KG1 (cell line): ENCODE results near the gene CDH11.

Experiments used
- DNase-seq: peaks from one replicate; lab custom pipeline; 2025; lab: John Stamatoyannopoulos, UW

The CDH11 gene

GRCh38 chr16:65032387-65032786 is 89.5 kb downstream of the CDH11 start:
- no peak for DNase-seq

- no peak for DNase-seq
Observed at GRCh38 chr16:65024767-65025178, 97.1 kb downstream of the CDH11 start.

- no peak for DNase-seq
Observed at GRCh38 chr16:65023802-65024201, 98.1 kb downstream of the CDH11 start.

DNA sequence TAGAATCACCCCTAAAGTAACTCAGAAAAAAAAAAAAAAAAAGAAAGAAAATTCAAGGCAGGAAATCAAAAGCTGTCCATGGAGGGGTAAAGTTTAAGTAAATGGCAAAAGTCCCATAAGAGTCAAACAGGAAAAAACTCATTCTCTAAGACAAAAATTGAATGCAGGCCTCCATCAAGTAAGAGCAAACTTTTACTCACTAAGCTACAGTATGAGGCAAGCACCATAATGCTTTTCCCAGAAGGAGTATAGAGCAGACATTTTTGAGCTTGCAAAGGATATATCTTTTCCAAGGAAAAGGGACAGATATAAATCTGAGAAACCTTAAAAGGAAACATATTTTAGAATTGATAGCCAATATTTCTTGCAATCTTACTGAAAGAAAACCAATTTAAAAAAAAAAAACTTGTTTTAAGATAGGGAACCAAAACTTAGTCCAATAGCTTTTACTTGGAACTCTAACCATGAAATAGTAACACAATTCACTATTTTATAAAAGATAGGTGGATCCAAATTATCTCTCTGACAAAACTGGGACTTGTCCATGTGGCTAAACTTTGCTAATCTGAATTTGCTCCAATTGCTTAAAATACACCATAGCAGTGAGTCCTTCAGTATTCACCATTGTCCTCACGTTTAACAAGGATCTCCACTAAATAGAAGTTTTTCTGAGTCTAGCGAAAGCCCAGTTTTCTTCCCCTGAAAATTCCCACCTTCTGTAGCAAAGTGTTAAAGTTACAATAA is 99.8 kb downstream of the CDH11 start:
- no peak for DNase-seq

GRCh38 chr16:65016754-65017153 is 105.1 kb downstream of the CDH11 start:
- DNase-seq, result no peak

DNA sequence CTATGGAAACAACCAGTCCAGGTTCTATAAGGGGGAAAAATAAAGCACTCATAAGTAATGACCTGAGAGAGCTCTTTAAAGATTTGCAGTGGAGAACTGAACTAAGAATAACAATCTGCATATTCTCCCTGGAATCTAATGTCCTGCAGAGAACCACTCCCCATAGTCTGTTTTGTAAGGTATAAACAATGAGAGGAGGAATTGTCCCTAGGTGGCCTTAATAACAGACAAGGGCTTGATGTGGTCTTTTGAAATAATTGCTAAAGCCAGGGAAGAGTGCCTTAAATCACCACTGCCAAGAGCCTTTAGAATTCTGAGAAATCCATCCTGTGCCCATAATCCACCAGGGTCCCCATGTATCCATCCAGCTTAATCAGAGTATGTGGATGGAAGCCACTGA is 106.3 kb downstream of the CDH11 start:
- DNase-seq, result no peak

DNA sequence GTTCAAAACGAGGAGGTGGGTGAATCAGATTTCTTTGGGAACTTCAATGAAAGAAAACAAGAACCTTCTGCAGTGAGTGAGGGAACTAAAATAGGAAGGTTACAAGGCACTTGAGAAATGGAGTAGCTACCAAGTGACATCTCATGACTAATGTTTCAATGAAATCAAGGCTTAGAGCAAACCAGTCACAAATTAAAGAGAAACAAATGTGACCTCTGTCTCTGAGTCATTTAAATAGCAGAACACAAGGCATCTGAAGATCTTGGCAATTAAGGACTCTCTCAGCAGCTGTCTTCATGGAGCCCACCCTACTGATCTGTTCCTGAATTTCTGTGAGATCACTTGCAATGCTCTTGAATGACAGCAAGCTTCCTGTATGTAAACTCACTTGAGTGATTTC is 109.5 kb downstream of the CDH11 start:
- no peak for DNase-seq

DNA sequence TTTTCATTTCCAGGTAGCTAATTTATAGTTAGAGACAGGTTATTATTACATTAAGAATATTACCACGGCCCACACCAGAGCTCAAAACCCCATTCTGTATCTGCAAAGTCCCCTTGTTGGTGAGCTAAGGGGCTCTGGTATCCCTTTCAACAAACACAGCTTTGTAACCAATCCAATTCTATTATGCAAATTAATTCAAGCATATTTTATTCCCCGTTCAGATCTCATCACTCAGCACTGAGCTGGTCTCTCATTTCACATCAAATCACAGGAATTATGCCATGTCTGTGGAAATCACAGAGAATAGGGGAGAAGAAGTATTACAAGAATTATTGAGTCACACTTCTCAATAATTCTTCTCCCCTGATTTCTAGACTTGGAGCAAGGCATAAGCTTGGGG is 111.7 kb downstream of the CDH11 start:
- DNase-seq, result no peak

DNA sequence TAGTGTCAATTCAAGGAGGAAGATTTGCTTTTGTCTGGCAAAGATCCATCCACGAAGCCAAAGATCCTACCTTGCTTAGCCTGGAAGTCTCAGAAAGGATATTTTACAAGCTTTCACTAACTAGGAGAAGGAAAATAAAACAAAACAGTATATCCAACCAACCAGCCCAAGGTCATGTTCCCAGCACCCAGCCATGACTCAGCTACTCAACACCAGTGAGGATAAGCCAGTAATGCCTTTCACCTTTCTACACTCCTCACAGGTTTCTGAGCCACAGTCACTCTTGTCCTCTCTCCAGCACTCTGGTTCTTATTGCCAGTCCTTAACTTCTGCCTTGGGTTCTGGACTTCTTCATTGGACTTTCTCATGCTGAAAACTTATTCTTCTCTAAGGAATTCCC is 116.2 kb downstream of the CDH11 start:
- no peak for DNase-seq

- no peak for DNase-seq
Observed at GRCh38 chr16:65004570-65004969, 117.3 kb downstream of the CDH11 start.

DNA sequence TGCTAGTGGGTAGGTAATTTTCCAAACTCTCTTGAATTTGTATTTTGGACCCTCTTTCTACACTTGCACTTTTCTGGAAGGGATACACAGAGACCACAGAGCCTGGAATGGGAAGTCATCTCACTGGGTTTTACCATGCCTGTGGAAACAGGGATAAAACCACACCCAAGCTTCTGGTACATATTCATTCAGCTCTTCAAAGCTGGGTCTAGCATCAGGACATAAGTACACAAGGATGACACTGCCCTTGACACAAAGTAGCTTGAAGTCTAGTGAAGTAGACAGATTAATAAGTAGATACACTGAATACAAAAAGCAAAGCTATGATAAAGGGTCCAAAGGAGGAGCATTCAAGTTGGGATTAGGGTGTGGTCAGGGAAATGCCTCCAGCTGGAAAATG is 118.2 kb downstream of the CDH11 start:
- DNase-seq, result no peak

DNA sequence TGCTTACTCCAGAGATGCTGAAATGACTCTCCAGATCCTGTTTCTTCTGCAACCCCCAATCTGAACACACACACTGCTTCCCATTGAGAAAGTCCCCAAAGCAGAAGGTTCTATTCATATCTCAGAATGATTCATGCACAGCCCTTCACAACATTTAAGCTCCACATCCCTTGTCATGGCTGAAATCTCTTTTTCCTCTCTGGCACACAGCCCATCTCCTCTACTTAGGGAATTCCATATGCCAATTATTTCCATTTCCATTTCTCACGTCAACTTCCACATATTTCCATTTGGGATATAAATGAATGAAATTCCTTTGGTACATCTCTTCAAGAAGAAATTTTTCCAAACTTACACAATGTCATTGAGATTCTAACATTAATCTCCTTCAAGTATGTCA is 119.6 kb downstream of the CDH11 start:
- no peak for DNase-seq

GRCh38 chr16:65000654-65001053 is 121.2 kb downstream of the CDH11 start:
- DNase-seq, result no peak

- DNase-seq, result no peak
Observed at GRCh38 chr16:64997751-64998150, 124.1 kb downstream of the CDH11 start.

GRCh38 chr16:64997121-64997520 is 124.7 kb downstream of the CDH11 start:
- no peak for DNase-seq

- no peak for DNase-seq
Observed at GRCh38 chr16:64996641-64997040, 125.2 kb downstream of the CDH11 start.

- DNase-seq, result no peak
Observed at GRCh38 chr16:64993464-64993863, 128.4 kb downstream of the CDH11 start.

- no peak for DNase-seq
Observed at GRCh38 chr16:64991001-64991400, 130.9 kb downstream of the CDH11 start.

GRCh38 chr16:64990101-64990500 is 131.8 kb downstream of the CDH11 start:
- no peak for DNase-seq

GRCh38 chr16:64989050-64989449 is 132.8 kb downstream of the CDH11 start:
- DNase-seq, result no peak

DNA sequence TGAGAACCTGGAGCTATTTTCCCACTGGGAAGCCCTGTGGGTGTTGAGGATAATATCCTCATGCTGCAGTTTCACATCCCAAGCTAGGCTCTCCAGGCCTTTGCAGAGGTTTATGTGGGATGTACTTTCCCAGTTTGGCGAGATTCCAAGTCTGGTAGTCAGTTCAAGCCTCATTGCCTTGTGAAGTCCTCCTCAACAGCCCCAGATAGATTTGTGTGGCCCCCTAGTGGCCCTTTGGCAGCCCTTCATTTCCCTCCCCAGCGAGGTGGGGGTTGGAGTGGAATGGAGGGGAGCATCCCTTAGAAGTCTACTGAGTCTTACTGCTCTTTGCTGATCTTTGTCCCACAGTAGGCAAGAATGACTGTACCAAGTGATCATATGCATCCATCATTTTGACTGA is 137.9 kb downstream of the CDH11 start:
- no peak for DNase-seq

DNA sequence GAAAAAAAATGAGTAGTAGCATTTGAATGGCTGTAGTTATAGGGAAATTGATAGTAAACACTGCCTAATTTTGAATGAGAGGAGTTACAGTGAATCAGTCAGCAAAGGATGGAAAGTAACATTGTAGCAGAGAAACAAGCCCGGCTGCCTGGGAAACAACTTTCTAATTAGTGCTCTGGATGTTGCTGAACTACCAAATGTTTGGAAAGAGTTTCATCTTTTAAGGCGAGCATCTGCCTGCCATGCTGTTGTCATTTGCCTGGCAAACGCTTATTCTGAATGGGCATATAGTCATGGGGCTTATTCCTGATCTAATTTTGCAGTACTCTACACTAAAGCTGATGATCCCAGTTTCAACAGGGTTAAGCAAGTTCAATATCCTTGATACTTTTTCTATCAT is 138.6 kb downstream of the CDH11 start:
- no peak for DNase-seq

DNA sequence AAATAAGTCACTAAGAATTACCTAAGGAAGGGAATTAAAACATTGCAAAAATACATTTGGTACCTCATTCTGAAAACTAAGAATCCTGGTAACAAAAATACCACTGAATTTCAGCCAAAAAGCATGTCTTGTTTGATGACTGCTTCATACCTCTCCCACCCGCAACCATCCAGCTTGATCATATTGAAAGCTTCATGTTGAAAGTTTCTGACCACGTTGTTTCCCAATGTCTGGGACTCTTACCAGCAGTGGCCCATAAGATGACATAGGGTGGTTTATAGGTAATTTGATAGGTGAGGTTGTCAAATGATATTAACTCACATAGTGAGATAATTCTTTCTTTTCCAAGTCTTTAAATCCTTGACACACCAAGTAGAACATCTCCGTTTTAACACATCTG is 139.3 kb downstream of the CDH11 start:
- no peak for DNase-seq

DNA sequence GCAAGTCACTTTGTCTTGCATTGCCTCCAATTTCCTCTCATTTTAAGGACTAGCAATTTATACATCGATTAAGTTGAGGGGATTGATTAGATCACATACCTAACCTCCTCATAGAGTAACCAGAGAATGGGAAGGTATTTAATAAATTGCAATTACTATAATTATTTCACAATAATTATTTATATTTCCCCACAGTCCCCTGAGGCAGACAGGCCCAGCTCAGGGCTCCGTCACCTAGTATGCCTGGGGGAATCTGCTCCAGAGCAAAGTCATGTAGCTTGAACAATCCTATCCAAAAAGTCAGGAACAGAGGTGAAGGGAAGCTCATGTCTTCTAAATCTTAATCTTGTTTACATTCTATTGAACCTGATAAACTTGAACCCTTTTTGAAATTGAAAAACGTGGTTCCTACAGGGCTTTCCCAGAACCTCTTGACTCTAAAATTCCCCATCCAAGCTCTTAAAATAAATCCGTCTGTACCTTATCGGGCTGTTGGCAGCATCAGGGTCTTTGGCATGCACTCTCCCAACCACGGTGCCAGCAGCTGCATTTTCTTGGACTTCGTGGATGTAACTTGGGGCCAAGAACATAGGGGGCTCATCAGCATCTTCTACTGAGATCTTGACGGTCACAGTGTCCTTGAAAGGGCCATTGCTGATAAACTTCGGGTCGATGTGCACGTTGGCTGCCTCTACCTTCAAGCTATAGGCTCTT is 140.1 kb downstream of the CDH11 start:
- no peak for DNase-seq
